Memory B cell (primary cell): ENCODE measurements around the gene AHSG.
"Not testable (repeated sequence)": the region's sequence is repeated elsewhere in the genome, so short reads cannot be mapped to it uniquely, and the experiment has no call there.

Experiments used
- ATAC-seq: fragments of 150-1000 bp; cut with Tn5 transposase; 2 replicates; pipeline ENCODE4 v1.10.0; 2021; ENCODE audit warnings: low read depth, mild to moderate bottlenecking, moderate library complexity
- DNase-seq, 2 donors: peaks; one replicate each; pipeline ENCODE4 v3.0.0; 2022; ENCODE audit warnings: low spot score in 2 of 2
- H3K27ac Mint-ChIP-seq: one replicate; pipeline ENCODE4 v1.8.0; 2022; ENCODE audit warnings: mild to moderate bottlenecking, moderate library complexity, mixed read lengths
- H3K27me3 Mint-ChIP-seq: one replicate; pipeline ENCODE4 v1.8.0; 2022; ENCODE audit warnings: mixed read lengths
- H3K36me3 Mint-ChIP-seq: one replicate; pipeline ENCODE4 v1.8.0; 2022; ENCODE audit warnings: mild to moderate bottlenecking, mixed read lengths
- H3K4me1 Mint-ChIP-seq: one replicate; pipeline ENCODE4 v1.8.0; 2022; ENCODE audit warnings: mixed read lengths
- H3K4me3 Mint-ChIP-seq: one replicate; pipeline ENCODE4 v1.8.0; 2022; ENCODE audit warnings: mild to moderate bottlenecking, moderate library complexity, mixed read lengths
- H3K9me3 Mint-ChIP-seq: one replicate; pipeline ENCODE4 v1.8.0; 2022; ENCODE audit warnings: mixed read lengths

AHSG gene

GRCh38 chr3:186633481-186633880 lies 20.6 kb downstream of the AHSG start:
- peaks cover 4% of the 10 kb centered on the region for H3K27me3 Mint-ChIP-seq
- H3K4me1 Mint-ChIP-seq: no peaks in the 10 kb centered on the region
- no peak for ATAC-seq
- H3K4me3 Mint-ChIP-seq: no peak overlapping the region
- no peaks in the 10 kb centered on the region for H3K9me3 Mint-ChIP-seq
- DNase-seq: no peak
- H3K27ac Mint-ChIP-seq: no peak overlapping the region
- H3K36me3 Mint-ChIP-seq: peaks cover 2% of the 10 kb centered on the region

GRCh38 chr3:186634207-186634606 lies 21.3 kb downstream of the AHSG start:
- not testable (repeated sequence) for H3K27me3 Mint-ChIP-seq, H3K27ac Mint-ChIP-seq, H3K36me3 Mint-ChIP-seq, ATAC-seq, H3K9me3 Mint-ChIP-seq, DNase-seq, H3K4me1 Mint-ChIP-seq, H3K4me3 Mint-ChIP-seq

GRCh38 chr3:186635532-186635931 lies 22.7 kb downstream of the AHSG start:
- H3K4me1 Mint-ChIP-seq: no peaks in the 10 kb centered on the region
- no peak overlapping the region for H3K4me3 Mint-ChIP-seq
- ATAC-seq: no peak

GRCh38 chr3:186636536-186636935 lies 23.7 kb downstream of the AHSG start:
- Mint-ChIP-seq H3K36me3 (no peaks in the 10 kb centered on the region), H3K4me3 (no peak overlapping the region), H3K9me3 (no peaks in the 10 kb centered on the region), H3K27ac (no peak overlapping the region), H3K4me1 (no peaks in the 10 kb centered on the region), H3K27me3 (peaks cover 3% of the 10 kb centered on the region)
- no peak for DNase-seq
- no peak for ATAC-seq

More at GRCh38 chr3:186635532-186635931, 22.7 kb downstream of the AHSG start:
- Mint-ChIP-seq H3K27ac (no peak overlapping the region), H3K9me3 (no peaks in the 10 kb centered on the region), H3K27me3 (peaks cover 7% of the 10 kb centered on the region), H3K36me3 (peaks cover 2% of the 10 kb centered on the region)
- DNase-seq: no peak

- Mint-ChIP-seq H3K9me3 (no peaks in the 10 kb centered on the region), H3K4me1 (peaks cover 4% of the 10 kb centered on the region), H3K27me3 (peaks cover 3% of the 10 kb centered on the region), H3K36me3 (no peaks in the 10 kb centered on the region), H3K4me3 (no peak overlapping the region), H3K27ac (no peak overlapping the region)
- ATAC-seq: no peak
- no peak for DNase-seq
Measured at GRCh38 chr3:186637686-186638085, 24.8 kb downstream of the AHSG start.

- H3K9me3 Mint-ChIP-seq: no peaks in the 10 kb centered on the region
- H3K27me3 Mint-ChIP-seq: peaks cover 5% of the 10 kb centered on the region
- H3K4me3 Mint-ChIP-seq: no peak overlapping the region
- DNase-seq (no peak), ATAC-seq (no peak)
- H3K36me3 Mint-ChIP-seq: no peaks in the 10 kb centered on the region
- no peak overlapping the region for H3K27ac Mint-ChIP-seq
- peaks cover 6% of the 10 kb centered on the region for H3K4me1 Mint-ChIP-seq
Measured at GRCh38 chr3:186638259-186638658, 25.4 kb downstream of the AHSG start.

GRCh38 chr3:186639778-186640472 lies 27.1 kb downstream of the AHSG start, which contains the start of gene FETUB:
TSS of gene FETUB (plus strand) at chr3:186640399. CDS start at chr3:186640461, 62 bp downstream.
- Mint-ChIP-seq H3K27ac (no peak within 1 kb of the TSS), H3K4me3 (no peak within 1 kb of the TSS), H3K36me3 (no peaks in the 10 kb centered on the region), H3K4me1 (peaks cover 9% of the 10 kb centered on the region), H3K9me3 (no peaks in the 10 kb centered on the region), H3K27me3 (peaks cover 5% of the 10 kb centered on the region)
- ATAC-seq (no peak), DNase-seq (no peak)

GRCh38 chr3:186640473-186640818 lies 27.6 kb downstream of the AHSG start:
- DNase-seq: no peak
- H3K27ac Mint-ChIP-seq: no peak overlapping the region
- H3K9me3 Mint-ChIP-seq: no peaks in the 10 kb centered on the region
- H3K27me3 Mint-ChIP-seq: peaks cover 5% of the 10 kb centered on the region
- no peaks in the 10 kb centered on the region for H3K36me3 Mint-ChIP-seq
- peaks cover 9% of the 10 kb centered on the region for H3K4me1 Mint-ChIP-seq
- no peak overlapping the region for H3K4me3 Mint-ChIP-seq
- ATAC-seq: no peak

GRCh38 chr3:186640929-186641328 lies 28.1 kb downstream of the AHSG start:
- H3K4me1 Mint-ChIP-seq: peaks cover 9% of the 10 kb centered on the region
- no peak for DNase-seq
- H3K9me3 Mint-ChIP-seq: no peaks in the 10 kb centered on the region
- no peak overlapping the region for H3K4me3 Mint-ChIP-seq
- no peak overlapping the region for H3K27ac Mint-ChIP-seq
- peaks cover 5% of the 10 kb centered on the region for H3K27me3 Mint-ChIP-seq
- H3K36me3 Mint-ChIP-seq: no peaks in the 10 kb centered on the region
- ATAC-seq: no peak

- DNase-seq: no peak
- Mint-ChIP-seq H3K4me1 (peaks cover 9% of the 10 kb centered on the region), H3K27ac (peak overlapping the region; percentile 12), H3K9me3 (no peaks in the 10 kb centered on the region), H3K4me3 (no peak overlapping the region), H3K36me3 (no peaks in the 10 kb centered on the region), H3K27me3 (peaks cover 5% of the 10 kb centered on the region)
- no peak for ATAC-seq
Measured at GRCh38 chr3:186642014-186642413, 29.2 kb downstream of the AHSG start.

GRCh38 chr3:186643493-186643892 lies 30.6 kb downstream of the AHSG start:
- ATAC-seq (peak; percentile 62), DNase-seq (no peak)
- Mint-ChIP-seq H3K9me3 (no peaks in the 10 kb centered on the region), H3K4me1 (peaks cover 9% of the 10 kb centered on the region), H3K4me3 (no peak overlapping the region), H3K27ac (no peak overlapping the region), H3K36me3 (no peaks in the 10 kb centered on the region), H3K27me3 (peaks cover 5% of the 10 kb centered on the region)

- Mint-ChIP-seq H3K27ac (no peak overlapping the region), H3K4me1 (peaks cover 9% of the 10 kb centered on the region), H3K4me3 (no peak overlapping the region), H3K27me3 (peaks cover 5% of the 10 kb centered on the region), H3K9me3 (no peaks in the 10 kb centered on the region), H3K36me3 (no peaks in the 10 kb centered on the region)
- ATAC-seq (no peak), DNase-seq (no peak)
Measured at GRCh38 chr3:186644683-186645082, 31.8 kb downstream of the AHSG start.

GRCh38 chr3:186646106-186646505 lies 33.2 kb downstream of the AHSG start:
- Mint-ChIP-seq H3K9me3 (no peaks in the 10 kb centered on the region), H3K36me3 (no peaks in the 10 kb centered on the region), H3K27ac (no peak overlapping the region), H3K27me3 (peaks cover 2% of the 10 kb centered on the region), H3K4me1 (peaks cover 9% of the 10 kb centered on the region), H3K4me3 (no peak overlapping the region)
- DNase-seq (no peak), ATAC-seq (no peak)

- Mint-ChIP-seq H3K4me1 (peaks cover 9% of the 10 kb centered on the region), H3K4me3 (no peak overlapping the region), H3K9me3 (no peaks in the 10 kb centered on the region), H3K27me3 (peaks cover 2% of the 10 kb centered on the region), H3K27ac (no peak overlapping the region), H3K36me3 (no peaks in the 10 kb centered on the region)
- ATAC-seq (no peak), DNase-seq (no peak)
Measured at GRCh38 chr3:186646841-186647240, 34.0 kb downstream of the AHSG start.

GRCh38 chr3:186648851-186649250 lies 36.0 kb downstream of the AHSG start:
- DNase-seq (no peak), ATAC-seq (no peak)
- H3K36me3 Mint-ChIP-seq: no peaks in the 10 kb centered on the region
- no peaks in the 10 kb centered on the region for H3K9me3 Mint-ChIP-seq
- peaks cover 21% of the 10 kb centered on the region for H3K4me1 Mint-ChIP-seq
- no peak overlapping the region for H3K27ac Mint-ChIP-seq
- H3K4me3 Mint-ChIP-seq: no peak overlapping the region
- no peaks in the 10 kb centered on the region for H3K27me3 Mint-ChIP-seq
